Thoracic aorta (tissue), 2 donors: ENCODE results near the gene SLC50A1. TPM values are rescaled to one million over a fixed set of nuclear protein-coding genes. Genes with fewer than 3 reads are reported as not detected.

Experiments
- ATAC-seq: fragments of 150-250 bp; one replicate; pipeline ENCODE4 v1.8.0; 2017; ENCODE audit warnings: low read depth; ENCODE audit not compliant: insufficient number of reproducible peaks, low FRiP score
- DNase-seq: peaks from one replicate; pipeline ENCODE4 v3.0.0-alpha.2; 2020; ENCODE audit warnings: low spot score
- H3K27ac ChIP-seq, 2 donors: fragments of 200-600 bp; sonication (generic); 1 replicate in 1 of 2; 2 replicates in 1 of 2; pipeline ENCODE4 v1.5.1; 2016; ENCODE audit warnings: mild to moderate bottlenecking in 2 of 2, moderate library complexity in 2 of 2
- H3K27me3 ChIP-seq: fragments of 200-600 bp; sonication (generic); replicated peaks from 2 replicates; pipeline ENCODE4 v1.6.0; 2016; ENCODE audit warnings: mild to moderate bottlenecking; ENCODE audit not compliant: insufficient read depth
- H3K36me3 ChIP-seq: fragments of 200-600 bp; sonication (generic); one replicate; pipeline ENCODE4 v1.5.1; 2016
- H3K4me1 ChIP-seq, 2 donors: fragments of 200-600 bp; sonication (generic); 1 replicate in 1 of 2; 2 replicates in 1 of 2; pipeline versions ENCODE4 v1.5.1 to v1.6.0; 2016; ENCODE audit warnings: low read depth in 2 of 2, mild to moderate bottlenecking in 1 of 2; ENCODE audit not compliant: control insufficient read depth in 1 of 2
- H3K4me3 ChIP-seq: fragments of 200-600 bp; sonication (generic); 2 replicates; pipeline ENCODE4 v1.5.1; 2016; ENCODE audit warnings: mild to moderate bottlenecking
- H3K9me3 ChIP-seq: fragments of 200-600 bp; sonication (generic); 2 replicates; pipeline ENCODE4 v1.5.1; 2016
- total RNA-seq, 2 donors: library from RNA; depleted of rRNA; stranded (reverse); fragments of >200 nt; gene quantifications; one replicate each; pipeline versions ENCODE4 v1.1.0 to v1.2.3, GENCODE V29; 2016
- TF ChIP-seq, protein P1 (sequence below): fragments of 200-600 bp; sonication (generic); IDR thresholded peaks from one replicate; pipeline ENCODE4 v1.5.1; 2019; ENCODE audit warnings: antibody characterized with exemption

Gene SLC50A1
- total RNA-seq, 2 donors from 2014 or later: 13.0 to 22.2 TPM

DNA sequence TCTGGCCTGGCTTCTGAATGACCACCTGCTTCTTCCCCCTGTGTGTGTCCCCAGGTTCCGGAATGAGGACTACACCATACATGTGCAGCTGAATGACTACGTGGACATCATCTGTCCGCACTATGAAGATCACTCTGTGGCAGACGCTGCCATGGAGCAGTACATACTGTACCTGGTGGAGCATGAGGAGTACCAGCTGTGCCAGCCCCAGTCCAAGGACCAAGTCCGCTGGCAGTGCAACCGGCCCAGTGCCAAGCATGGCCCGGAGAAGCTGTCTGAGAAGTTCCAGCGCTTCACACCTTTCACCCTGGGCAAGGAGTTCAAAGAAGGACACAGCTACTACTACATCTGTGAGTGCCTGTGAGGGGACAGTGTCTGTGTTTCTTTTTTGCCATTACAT lies 4.4 kb upstream of the SLC50A1 start:
- TF ChIP-seq, protein P1, sequence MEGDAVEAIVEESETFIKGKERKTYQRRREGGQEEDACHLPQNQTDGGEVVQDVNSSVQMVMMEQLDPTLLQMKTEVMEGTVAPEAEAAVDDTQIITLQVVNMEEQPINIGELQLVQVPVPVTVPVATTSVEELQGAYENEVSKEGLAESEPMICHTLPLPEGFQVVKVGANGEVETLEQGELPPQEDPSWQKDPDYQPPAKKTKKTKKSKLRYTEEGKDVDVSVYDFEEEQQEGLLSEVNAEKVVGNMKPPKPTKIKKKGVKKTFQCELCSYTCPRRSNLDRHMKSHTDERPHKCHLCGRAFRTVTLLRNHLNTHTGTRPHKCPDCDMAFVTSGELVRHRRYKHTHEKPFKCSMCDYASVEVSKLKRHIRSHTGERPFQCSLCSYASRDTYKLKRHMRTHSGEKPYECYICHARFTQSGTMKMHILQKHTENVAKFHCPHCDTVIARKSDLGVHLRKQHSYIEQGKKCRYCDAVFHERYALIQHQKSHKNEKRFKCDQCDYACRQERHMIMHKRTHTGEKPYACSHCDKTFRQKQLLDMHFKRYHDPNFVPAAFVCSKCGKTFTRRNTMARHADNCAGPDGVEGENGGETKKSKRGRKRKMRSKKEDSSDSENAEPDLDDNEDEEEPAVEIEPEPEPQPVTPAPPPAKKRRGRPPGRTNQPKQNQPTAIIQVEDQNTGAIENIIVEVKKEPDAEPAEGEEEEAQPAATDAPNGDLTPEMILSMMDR: no peak
- no peak overlapping the region for H3K4me3 ChIP-seq
- H3K27me3 ChIP-seq: no peaks in the 10 kb centered on the region
- DNase-seq (no peak), ATAC-seq (no peak)
- peaks cover 24 to 49% of the 10 kb centered on the region in 2 donors for H3K4me1 ChIP-seq
- H3K27ac ChIP-seq: no peak overlapping the region
- no peaks in the 10 kb centered on the region for H3K36me3 ChIP-seq
- H3K9me3 ChIP-seq: no peaks in the 10 kb centered on the region

DNA sequence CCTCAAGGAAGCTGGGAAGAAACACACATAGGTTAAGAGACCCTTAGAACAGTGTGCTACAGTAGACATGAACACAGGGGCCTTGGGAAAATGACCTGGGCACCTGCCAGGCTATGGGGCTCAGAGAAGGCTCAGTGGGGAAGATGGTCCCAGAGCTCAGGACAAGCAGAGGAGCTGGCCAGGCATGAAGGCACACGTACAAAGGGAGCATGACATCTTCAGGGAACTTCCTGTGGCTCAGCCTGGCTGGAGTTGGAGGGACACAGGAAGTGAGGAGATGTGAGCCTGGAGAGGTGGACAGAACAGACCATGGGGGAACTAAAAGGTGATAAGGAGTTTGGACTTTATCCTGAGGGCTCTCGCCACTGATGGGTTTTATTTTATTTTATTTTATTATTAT lies 3.8 kb upstream of the SLC50A1 start:
- Histone ChIP-seq H3K9me3 (no peaks in the 10 kb centered on the region), H3K4me3 (no peak overlapping the region), H3K27me3 (no peaks in the 10 kb centered on the region), H3K4me1 (peaks cover 27 to 47% of the 10 kb centered on the region in 2 donors), H3K36me3 (no peaks in the 10 kb centered on the region), H3K27ac (no peak overlapping the region)
- TF ChIP-seq, protein P1: no peak
- ATAC-seq (no peak), DNase-seq (no peak)

DNA sequence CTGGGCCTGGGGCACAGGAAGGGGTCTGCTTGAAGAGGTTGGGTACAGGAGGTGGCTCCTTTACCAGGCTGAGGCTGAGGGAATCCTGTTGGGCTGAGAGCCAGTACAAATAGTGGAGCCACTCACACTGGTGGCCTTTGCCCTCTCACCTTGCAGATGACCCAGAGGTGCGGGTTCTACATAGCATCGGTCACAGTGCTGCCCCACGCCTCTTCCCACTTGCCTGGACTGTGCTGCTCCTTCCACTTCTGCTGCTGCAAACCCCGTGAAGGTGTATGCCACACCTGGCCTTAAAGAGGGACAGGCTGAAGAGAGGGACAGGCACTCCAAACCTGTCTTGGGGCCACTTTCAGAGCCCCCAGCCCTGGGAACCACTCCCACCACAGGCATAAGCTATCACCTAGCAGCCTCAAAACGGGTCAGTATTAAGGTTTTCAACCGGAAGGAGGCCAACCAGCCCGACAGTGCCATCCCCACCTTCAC lies 1.8 kb upstream of the SLC50A1 start:
- no peak for ATAC-seq
- peaks cover 20 to 45% of the 10 kb centered on the region in 2 donors for H3K4me1 ChIP-seq

DNA sequence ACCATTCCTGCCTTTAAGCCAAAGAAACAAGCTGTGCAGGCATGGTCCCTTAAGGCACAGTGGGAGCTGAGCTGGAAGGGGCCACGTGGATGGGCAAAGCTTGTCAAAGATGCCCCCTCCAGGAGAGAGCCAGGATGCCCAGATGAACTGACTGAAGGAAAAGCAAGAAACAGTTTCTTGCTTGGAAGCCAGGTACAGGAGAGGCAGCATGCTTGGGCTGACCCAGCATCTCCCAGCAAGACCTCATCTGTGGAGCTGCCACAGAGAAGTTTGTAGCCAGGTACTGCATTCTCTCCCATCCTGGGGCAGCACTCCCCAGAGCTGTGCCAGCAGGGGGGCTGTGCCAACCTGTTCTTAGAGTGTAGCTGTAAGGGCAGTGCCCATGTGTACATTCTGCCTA lies 1.3 kb upstream of the SLC50A1 start:
- DNase-seq: no peak

More for the DNA sequence above, 1.8 kb upstream of the SLC50A1 start:
- no peaks in the 10 kb centered on the region for H3K9me3 ChIP-seq
- no peak overlapping the region for H3K4me3 ChIP-seq
- no peaks in the 10 kb centered on the region for H3K27me3 ChIP-seq
- H3K27ac ChIP-seq: peak overlapping the region; percentile 94 to 100
- TF ChIP-seq, protein P1: no peak
- H3K36me3 ChIP-seq: no peaks in the 10 kb centered on the region
- DNase-seq: no peak

DNA sequence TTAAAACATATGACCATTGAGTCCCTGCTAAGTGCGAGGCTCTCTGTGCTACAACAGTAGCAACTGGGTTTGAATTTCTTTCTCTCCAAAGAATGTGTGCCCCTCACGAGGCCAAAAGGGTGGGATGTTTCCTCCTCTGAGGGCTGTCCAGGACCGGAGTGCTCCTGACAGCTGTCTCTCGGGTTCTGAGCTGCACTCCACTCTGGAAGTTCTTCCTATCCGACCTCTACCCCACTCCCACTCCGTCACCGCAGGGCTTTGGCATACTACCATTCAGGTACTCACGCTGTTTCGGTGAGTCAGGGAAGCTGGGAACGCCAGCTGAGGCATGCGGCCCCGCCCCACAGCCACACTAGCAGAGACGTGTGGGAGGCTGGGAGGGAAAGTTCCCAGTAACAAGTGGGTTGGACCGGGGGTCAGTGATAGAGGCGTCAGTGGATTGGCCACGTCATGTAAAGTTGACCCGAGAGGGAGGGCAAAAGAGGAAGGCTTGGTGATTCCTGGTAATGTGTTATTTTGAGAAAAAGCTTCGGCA lies 705 bp upstream of the SLC50A1 start:
- no peaks in the 10 kb centered on the region for H3K9me3 ChIP-seq
- no peaks in the 10 kb centered on the region for H3K36me3 ChIP-seq
- H3K27ac ChIP-seq: peak overlapping the region; percentile 94 to 100
- no peaks in the 10 kb centered on the region for H3K27me3 ChIP-seq
- TF ChIP-seq, protein P1: no peak
- DNase-seq (peak; percentile 96), ATAC-seq (peak; percentile 78)
- peak overlapping the region; percentile 72 for H3K4me3 ChIP-seq
- peaks cover 12 to 45% of the 10 kb centered on the region in 2 donors for H3K4me1 ChIP-seq

More for the DNA sequence above, 1.3 kb upstream of the SLC50A1 start:
- H3K4me3 ChIP-seq: peak overlapping the region; percentile 72
- peaks cover 17 to 45% of the 10 kb centered on the region in 2 donors for H3K4me1 ChIP-seq
- H3K36me3 ChIP-seq: no peaks in the 10 kb centered on the region
- ATAC-seq: no peak
- no peaks in the 10 kb centered on the region for H3K9me3 ChIP-seq
- peak overlapping the region; percentile 94 to 100 for H3K27ac ChIP-seq
- TF ChIP-seq, protein P1: no peak
- no peaks in the 10 kb centered on the region for H3K27me3 ChIP-seq
